SKM-1 treated with dmso at 0.1 percent for 144 hours (cell line): Measurements from ENCODE around the gene GALNS.
A peak's percentile ranks its signal among the peaks of the same experiment; 100 is the strongest.
"Not testable (repeated sequence)": the region's sequence is repeated elsewhere in the genome, so short reads cannot be mapped to it uniquely, and the experiment has no call there.

ENCODE experiments used
- DNase-seq: peaks from one replicate; lab custom pipeline; 2025; ENCODE audit not compliant: unreplicated experiment; lab: John Stamatoyannopoulos, UW

GALNS gene

GRCh38 chr16:88839745-88840599 lies 16.8 kb downstream of the GALNS start:
- peak; percentile 97 for DNase-seq

GRCh38 chr16:88839026-88839529 lies 17.7 kb downstream of the GALNS start:
- DNase-seq: no peak

GRCh38 chr16:88838566-88838965 lies 18.2 kb downstream of the GALNS start:
- DNase-seq: no peak

GRCh38 chr16:88837806-88838205 lies 18.9 kb downstream of the GALNS start:
- no peak for DNase-seq

- DNase-seq: no peak
These were observed 20.0 kb downstream of the GALNS start for GRCh38 chr16:88836791-88837190.

GRCh38 chr16:88835818-88836217 lies 20.9 kb downstream of the GALNS start:
- DNase-seq: no peak

GRCh38 chr16:88835383-88835782 lies 21.4 kb downstream of the GALNS start:
- DNase-seq: no peak

- DNase-seq: no peak
These were observed 22.1 kb downstream of the GALNS start for GRCh38 chr16:88834670-88835069.

GRCh38 chr16:88833086-88833485 lies 23.7 kb downstream of the GALNS start:
- no peak for DNase-seq

GRCh38 chr16:88831838-88832237 lies 24.9 kb downstream of the GALNS start:
- no peak for DNase-seq

GRCh38 chr16:88830783-88831182 lies 26.0 kb downstream of the GALNS start:
- no peak for DNase-seq

- DNase-seq: no peak
These were observed 26.5 kb downstream of the GALNS start for GRCh38 chr16:88830258-88830657.

GRCh38 chr16:88828711-88829110 lies 28.0 kb downstream of the GALNS start:
- DNase-seq: no peak

GRCh38 chr16:88827727-88828126 lies 29.0 kb downstream of the GALNS start:
- DNase-seq: no peak

GRCh38 chr16:88826070-88826840 lies 30.5 kb downstream of the GALNS start:
- DNase-seq: no peak

- DNase-seq: no peak
These were observed 31.6 kb downstream of the GALNS start for GRCh38 chr16:88825146-88825545.

GRCh38 chr16:88824256-88825077 lies 32.3 kb downstream of the GALNS start:
- no peak for DNase-seq

GRCh38 chr16:88823646-88824045 lies 33.1 kb downstream of the GALNS start:
- DNase-seq: not testable (repeated sequence)

GRCh38 chr16:88822281-88823040 lies 34.3 kb downstream of the GALNS start:
- no peak for DNase-seq

- DNase-seq: no peak
These were observed 35.4 kb downstream of the GALNS start for GRCh38 chr16:88821168-88821850.
